ENCODE measurements around the gene DOCK4. TPM values are rescaled to one million over a fixed set of nuclear protein-coding genes. Genes with fewer than 3 reads are reported as not detected.

Gene DOCK4
- total and polyA plus RNA-seq, 2 of the 8 experiments (the other 6 are each of a cell fraction or from before 2014, with no cell fraction given), result 5.1 to 23.6 TPM

- H3K4me2 ChIP-seq (ENCODE audit: insufficient read depth in 1 of 2, low read depth in 2 of 2, low read length in 2 of 2), result no peak overlapping the region
- DNase-seq (ENCODE audit: low read depth in 1 of 2, low spot score in 2 of 2), result no peak
- H3K4me1 ChIP-seq (replicated peaks in 1 of 4; ENCODE audit: control insufficient read depth in 3 of 4, insufficient read depth in 4 of 4, low read length in 3 of 4), result no peaks in the 10 kb centered on the region
- no peak overlapping the region for H4K8ac ChIP-seq (ENCODE audit: extremely low read depth, insufficient read depth, low read length)
- FAIRE-seq, result no peak
- H2AFZ ChIP-seq (ENCODE audit: low read length), result no peak overlapping the region
- no peak overlapping the region for H2BK120ac ChIP-seq (replicated peaks; ENCODE audit: low read depth, low read length)
- H2BK20ac ChIP-seq (ENCODE audit: low read length), result no peak overlapping the region
- CTCF ChIA-PET (ENCODE audit: partially characterized antibody), result interaction anchor here (0.8 to 1.4 kb wide), 2 partner anchors 50 to 72 kb away, joined by 3 to 4 read pairs; no protein-coding TSS in a partner anchor
- WGBS, 2 experiments (ENCODE audit: extremely low coverage in 1 of 2, insufficient coverage in 1 of 2, insufficient read length in 1 of 2, insufficient replicate concordance in 2 of 2, low coverage in 1 of 2, low lambda C conversion rate in 2 of 2, missing lambda C conversion rate in 1 of 2), result 96% methylated on average over 4 of the region's 4 CpGs; no CpG with 5 or more reads in 1 of the 2 experiments
- H3K27ac ChIP-seq (ENCODE audit: low read depth, low read length), result no peak overlapping the region
- H3K18ac ChIP-seq (ENCODE audit: extremely low read depth, low read length), result no peak overlapping the region
- no peak overlapping the region for H3K56ac ChIP-seq (replicated peaks; ENCODE audit: insufficient read length, low read depth, low read length)
- no peak overlapping the region for H3K23ac ChIP-seq (ENCODE audit: insufficient read length)
- H2BK5ac ChIP-seq (ENCODE audit: low read depth, low read length), result no peak overlapping the region
- H4K5ac ChIP-seq (ENCODE audit: insufficient read length, low read depth, low read length), result no peak overlapping the region
- H3K9ac ChIP-seq (replicated peaks in 1 of 4; ENCODE audit: extremely low read depth in 1 of 4, low read depth in 3 of 4, low read length in 3 of 4), result no peak overlapping the region
- H3K27me3 ChIP-seq (replicated peaks in 1 of 4; ENCODE audit: control insufficient read depth in 3 of 4, extremely low read depth in 1 of 4, insufficient read depth in 3 of 4, low read length in 3 of 4), result no peaks in the 10 kb centered on the region
- POLR2A ChIA-PET (ENCODE audit: partially characterized antibody), result no interaction called here
- no peak overlapping the region for H3K4me3 ChIP-seq (ENCODE audit: extremely low read depth in 1 of 4, insufficient read depth in 2 of 4, low read depth in 3 of 4, low read length in 4 of 4)
- no peak overlapping the region for H2BK15ac ChIP-seq (ENCODE audit: low read length)
- no peaks in the 10 kb centered on the region for H3K36me3 ChIP-seq (ENCODE audit: control insufficient read depth in 2 of 4, insufficient read depth in 4 of 4, low read length in 3 of 4)
- no peak for TF ChIP-seq JUN (IDR thresholded peaks at IDR 0.05; ENCODE audit: low read depth, low read length)
- no peaks in the 10 kb centered on the region for H3K23me2 ChIP-seq (ENCODE audit: low read depth, low read length)
- no peak overlapping the region for H4K91ac ChIP-seq (replicated peaks; ENCODE audit: insufficient read length, low read length)
- no peak overlapping the region for H2BK12ac ChIP-seq (ENCODE audit: low read depth, low read length)
- no peaks in the 10 kb centered on the region for H4K20me1 ChIP-seq (replicated peaks in 1 of 2; ENCODE audit: control insufficient read depth in 1 of 2, insufficient read depth in 2 of 2, low read length in 2 of 2)
- no peaks in the 10 kb centered on the region for H3K79me2 ChIP-seq (ENCODE audit: control insufficient read depth in 1 of 2, insufficient read depth in 2 of 2, low read length in 2 of 2)
- H3K14ac ChIP-seq (ENCODE audit: insufficient read length), result no peak overlapping the region
- no peak overlapping the region for H2AK5ac ChIP-seq (ENCODE audit: low read depth, low read length)
- no peaks in the 10 kb centered on the region for H3K79me1 ChIP-seq (ENCODE audit: low read depth, low read length)
- no peaks in the 10 kb centered on the region for H3K9me3 ChIP-seq (ENCODE audit: insufficient read depth in 2 of 2, low read depth in 1 of 2, low read length in 1 of 2)
- H3K4ac ChIP-seq (replicated peaks; ENCODE audit: insufficient read length, low read depth, low read length), result no peak overlapping the region
Observed at GRCh38 chr7:111813306-111813705, 392.9 kb downstream of the DOCK4 start.

All from H1 (cell line).